ENCODE data around the gene CCDC167. TPM values are rescaled to one million over a fixed set of nuclear protein-coding genes. Genes with fewer than 3 reads are reported as not detected.

Gene CCDC167
- total RNA-seq, 2 experiments from 2014 or later, result 7.3 to 8.0 TPM

- no peaks in the 10 kb centered on the region for H3K9me3 Mint-ChIP-seq
- peak in 9 of 14 experiments; percentile 36 to 76 (median 45) for DNase-seq
- POLR2A ChIA-PET, result interaction anchor here (0.9 to 10.6 kb wide), 7 partner anchors 8 to 39 kb away, joined by 3 to 330 read pairs (median 6); partner anchors contain the start of gene CCDC167
These were observed 8.2 kb upstream of the CCDC167 start for GRCh38 chr6:37507690-37508421.

GRCh38 chr6:37507077-37507476 lies 7.4 kb upstream of the CCDC167 start:
- H3K4me1 ChIP-seq (ENCODE audit: insufficient read depth, low read length), result peaks cover 93% of the 10 kb centered on the region
- H3K27ac ChIP-seq (ENCODE audit: low read depth in 1 of 2, low read length in 2 of 2), result peak overlapping the region in 1 of 2 donors; percentile 5
- peaks cover 85% of the 10 kb centered on the region for H3K4me1 Mint-ChIP-seq (ENCODE audit: low read depth)

More at GRCh38 chr6:37507690-37508421, 8.2 kb upstream of the CCDC167 start:
- Mint-ChIP-seq H3K27ac (peak overlapping the region; percentile 97), H3K27me3 (no peaks in the 10 kb centered on the region), H3K4me1 (ENCODE audit: low read depth) (peaks cover 84% of the 10 kb centered on the region), H3K4me3 (peak overlapping the region; percentile 18), H3K36me3 (ENCODE audit: low read depth) (no peaks in the 10 kb centered on the region)
- CTCF ChIA-PET, result interaction anchor here (1.0 to 10.5 kb wide), 2 partner anchors 10 to 18 kb away, joined by 3 to 101 read pairs; no protein-coding TSS in a partner anchor
- no peak for TF ChIP-seq CTCF (IDR thresholded peaks at IDR 0.05)
- peak; percentile 38 for ATAC-seq (ENCODE audit: poor library complexity)
- Histone ChIP-seq H3K27ac (ENCODE audit: low read depth in 1 of 2, low read length in 2 of 2) (peak overlapping the region; percentile 19 to 26), H3K27me3 (ENCODE audit: control insufficient read depth in 1 of 2, insufficient read depth in 2 of 2, low read length in 2 of 2) (no peaks in the 10 kb centered on the region), H3K4me1 (ENCODE audit: insufficient read depth, low read length) (peaks cover 93% of the 10 kb centered on the region), H3K4me3 (ENCODE audit: low read length) (no peak overlapping the region), H3K9me3 (ENCODE audit: control insufficient read depth in 1 of 2, insufficient read depth in 1 of 2, low read length in 2 of 2) (no peaks in the 10 kb centered on the region), H3K36me3 (ENCODE audit: insufficient read depth, low read length) (no peaks in the 10 kb centered on the region)
- intact Hi-C loops (cut with DNase I, micrococcal nuclease), result no loop called here

GRCh38 chr6:37506479-37506878 lies 6.8 kb upstream of the CCDC167 start:
- intact Hi-C loops (cut with DNase I, micrococcal nuclease), result no loop called here
- Histone ChIP-seq H3K36me3 (ENCODE audit: insufficient read depth, low read length) (no peaks in the 10 kb centered on the region), H3K27ac (ENCODE audit: low read depth in 1 of 2, low read length in 2 of 2) (no peak overlapping the region), H3K4me3 (ENCODE audit: low read length) (no peak overlapping the region), H3K9me3 (ENCODE audit: control insufficient read depth in 1 of 2, insufficient read depth in 1 of 2, low read length in 2 of 2) (no peaks in the 10 kb centered on the region), H3K4me1 (ENCODE audit: insufficient read depth, low read length) (peaks cover 93% of the 10 kb centered on the region), H3K27me3 (ENCODE audit: control insufficient read depth in 1 of 2, insufficient read depth in 2 of 2, low read length in 2 of 2) (no peaks in the 10 kb centered on the region)
- ChIA-PET POLR2A (interaction anchor here (10.6 kb wide), 1 partner anchor 9 kb away, joined by 330 read pairs; no protein-coding TSS in a partner anchor), CTCF (interaction anchor here (1.5 to 10.5 kb wide), 2 partner anchors 12 to 59 kb away, joined by 3 to 101 read pairs; no protein-coding TSS in a partner anchor)
- no peaks in the 10 kb centered on the region for H3K36me3 Mint-ChIP-seq (ENCODE audit: low read depth)
- H3K4me3 Mint-ChIP-seq, result no peak overlapping the region
- H3K27me3 Mint-ChIP-seq, result no peaks in the 10 kb centered on the region
- TF ChIP-seq CTCF (IDR thresholded peaks at IDR 0.05), result no peak
- DNase-seq, result no peak
- peaks cover 90% of the 10 kb centered on the region for H3K4me1 Mint-ChIP-seq (ENCODE audit: low read depth)
- no peaks in the 10 kb centered on the region for H3K9me3 Mint-ChIP-seq
- ATAC-seq (ENCODE audit: poor library complexity), result no peak
- H3K27ac Mint-ChIP-seq, result peak overlapping the region; percentile 97

More at GRCh38 chr6:37507077-37507476, 7.4 kb upstream of the CCDC167 start:
- no peak for DNase-seq
- no peaks in the 10 kb centered on the region for H3K27me3 ChIP-seq (ENCODE audit: control insufficient read depth in 1 of 2, insufficient read depth in 2 of 2, low read length in 2 of 2)
- Mint-ChIP-seq H3K27me3 (no peaks in the 10 kb centered on the region), H3K27ac (peak overlapping the region; percentile 97), H3K4me3 (no peak overlapping the region), H3K9me3 (no peaks in the 10 kb centered on the region), H3K36me3 (ENCODE audit: low read depth) (no peaks in the 10 kb centered on the region)
- ChIA-PET CTCF (interaction anchor here (1.5 to 10.5 kb wide), 2 partner anchors 11 to 59 kb away, joined by 3 to 101 read pairs; no protein-coding TSS in a partner anchor), POLR2A (interaction anchor here (10.6 kb wide), 1 partner anchor 9 kb away, joined by 330 read pairs; no protein-coding TSS in a partner anchor)
- no peaks in the 10 kb centered on the region for H3K9me3 ChIP-seq (ENCODE audit: control insufficient read depth in 1 of 2, insufficient read depth in 1 of 2, low read length in 2 of 2)
- H3K4me3 ChIP-seq (ENCODE audit: low read length), result no peak overlapping the region
- intact Hi-C loops (cut with DNase I, micrococcal nuclease), result no loop called here
- no peak for ATAC-seq (ENCODE audit: poor library complexity)
- no peaks in the 10 kb centered on the region for H3K36me3 ChIP-seq (ENCODE audit: insufficient read depth, low read length)
- TF ChIP-seq CTCF (IDR thresholded peaks at IDR 0.05), result no peak
